ENCODE data around the gene OSBPL2. TPM values are rescaled to one million over a fixed set of nuclear protein-coding genes. Genes with fewer than 3 reads are reported as not detected.

OSBPL2 gene
- total RNA-seq, 1 donor: 36.7 TPM

DNA sequence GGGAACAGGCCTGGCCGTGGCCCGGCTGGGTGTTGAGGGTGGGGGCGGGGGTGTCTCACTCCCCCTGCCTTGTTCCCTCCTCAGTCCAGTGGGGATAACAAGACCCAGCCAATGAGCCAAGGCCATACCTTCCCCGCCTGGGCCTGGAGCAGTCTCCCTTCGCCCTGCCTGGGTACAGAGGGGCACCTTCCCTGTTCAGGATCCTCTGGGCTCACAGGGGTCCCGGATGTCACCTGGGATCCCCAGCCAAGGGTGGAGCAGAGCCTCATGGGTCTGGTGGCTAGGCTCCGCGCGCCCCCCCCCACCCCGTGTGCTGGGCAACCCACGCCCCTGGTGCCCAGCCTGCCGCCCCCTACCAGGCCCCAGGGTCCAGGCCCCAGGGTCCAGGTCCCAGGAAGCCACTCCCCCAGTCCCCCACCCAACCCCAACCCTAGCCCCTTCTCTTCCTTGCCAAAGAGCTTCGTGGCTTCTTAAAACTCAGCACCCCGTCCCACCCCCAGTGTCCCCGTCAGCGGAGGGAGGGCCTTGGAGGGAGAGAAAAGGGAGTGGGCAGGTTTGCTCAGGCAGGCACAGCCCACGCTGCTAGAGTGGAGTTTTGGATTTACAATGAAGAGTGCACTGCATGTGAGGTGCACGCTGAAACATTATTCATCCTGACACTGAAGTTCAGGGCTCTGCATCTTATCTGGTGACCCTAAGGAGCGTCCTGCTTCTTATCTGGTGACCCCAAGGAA is 30.1 kb upstream of the OSBPL2 start:
- TF ChIP-seq, protein P1, sequence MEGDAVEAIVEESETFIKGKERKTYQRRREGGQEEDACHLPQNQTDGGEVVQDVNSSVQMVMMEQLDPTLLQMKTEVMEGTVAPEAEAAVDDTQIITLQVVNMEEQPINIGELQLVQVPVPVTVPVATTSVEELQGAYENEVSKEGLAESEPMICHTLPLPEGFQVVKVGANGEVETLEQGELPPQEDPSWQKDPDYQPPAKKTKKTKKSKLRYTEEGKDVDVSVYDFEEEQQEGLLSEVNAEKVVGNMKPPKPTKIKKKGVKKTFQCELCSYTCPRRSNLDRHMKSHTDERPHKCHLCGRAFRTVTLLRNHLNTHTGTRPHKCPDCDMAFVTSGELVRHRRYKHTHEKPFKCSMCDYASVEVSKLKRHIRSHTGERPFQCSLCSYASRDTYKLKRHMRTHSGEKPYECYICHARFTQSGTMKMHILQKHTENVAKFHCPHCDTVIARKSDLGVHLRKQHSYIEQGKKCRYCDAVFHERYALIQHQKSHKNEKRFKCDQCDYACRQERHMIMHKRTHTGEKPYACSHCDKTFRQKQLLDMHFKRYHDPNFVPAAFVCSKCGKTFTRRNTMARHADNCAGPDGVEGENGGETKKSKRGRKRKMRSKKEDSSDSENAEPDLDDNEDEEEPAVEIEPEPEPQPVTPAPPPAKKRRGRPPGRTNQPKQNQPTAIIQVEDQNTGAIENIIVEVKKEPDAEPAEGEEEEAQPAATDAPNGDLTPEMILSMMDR (IDR thresholded peaks at IDR 0.05; ENCODE audit: insufficient read depth, low read depth, low read length): no peak
- H3K4me3 ChIP-seq (ENCODE audit: low read depth, low read length): no peak overlapping the region
- DNase-seq (ENCODE audit: low read depth): no peak

DNA sequence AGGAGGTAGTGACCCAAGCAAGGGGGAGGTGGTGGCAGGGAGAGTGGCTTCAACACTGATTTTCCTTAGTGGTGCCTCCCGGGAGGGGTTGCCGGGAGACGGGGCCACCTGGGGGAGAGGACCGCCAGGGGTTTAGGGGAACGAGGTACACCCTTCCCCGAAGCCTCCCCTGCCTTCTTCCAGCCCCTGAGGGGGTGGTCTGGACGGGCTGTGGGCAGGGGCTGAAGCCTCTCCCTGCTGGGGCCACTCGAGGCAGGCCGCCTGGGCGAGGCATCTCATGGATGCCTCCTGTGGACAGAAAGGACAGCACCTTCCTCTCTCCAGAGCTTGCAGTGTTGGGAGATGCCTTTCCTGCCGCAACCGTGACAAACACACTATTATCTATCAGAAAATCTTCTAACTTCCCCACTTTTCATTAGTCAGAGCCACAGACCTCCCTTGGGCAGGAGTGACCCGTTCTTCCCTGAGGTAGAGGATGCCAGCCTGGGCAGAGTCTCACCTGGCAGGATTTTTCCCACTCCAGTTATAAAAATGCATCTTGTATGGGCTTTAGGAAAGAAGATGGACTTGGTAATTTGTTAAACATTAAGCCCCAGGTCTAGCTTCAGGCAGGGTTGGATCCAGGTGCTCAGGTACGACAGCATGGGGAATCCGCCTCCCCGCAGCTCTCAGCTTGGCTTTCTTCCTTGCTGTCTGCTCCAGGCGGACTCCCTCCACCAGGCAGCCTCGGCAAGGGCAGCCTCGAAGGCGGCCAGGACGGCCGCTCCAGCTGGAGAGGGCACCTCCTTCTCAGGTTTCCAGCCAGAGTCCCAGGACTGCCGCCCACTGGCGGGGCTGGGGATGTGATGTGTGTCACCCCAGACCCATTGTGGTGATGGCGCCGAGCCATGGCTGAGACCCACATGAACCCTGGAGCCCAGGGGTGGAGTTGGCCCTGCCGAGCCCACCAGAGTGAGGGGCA is 29.2 kb upstream of the OSBPL2 start:
- no peak for DNase-seq (ENCODE audit: low read depth)
- TF ChIP-seq, protein P1 (IDR thresholded peaks at IDR 0.05; ENCODE audit: insufficient read depth, low read depth, low read length): no peak
- no peak overlapping the region for H3K4me3 ChIP-seq (ENCODE audit: low read depth, low read length)

- no peak for DNase-seq (ENCODE audit: low read depth)
- H3K4me3 ChIP-seq (ENCODE audit: low read depth, low read length): no peak overlapping the region
- TF ChIP-seq, protein P1 (IDR thresholded peaks at IDR 0.05; ENCODE audit: insufficient read depth, low read depth, low read length): no peak
These were observed 28.3 kb upstream of the OSBPL2 start for GRCh38 chr20:62209850-62210495.

DNA sequence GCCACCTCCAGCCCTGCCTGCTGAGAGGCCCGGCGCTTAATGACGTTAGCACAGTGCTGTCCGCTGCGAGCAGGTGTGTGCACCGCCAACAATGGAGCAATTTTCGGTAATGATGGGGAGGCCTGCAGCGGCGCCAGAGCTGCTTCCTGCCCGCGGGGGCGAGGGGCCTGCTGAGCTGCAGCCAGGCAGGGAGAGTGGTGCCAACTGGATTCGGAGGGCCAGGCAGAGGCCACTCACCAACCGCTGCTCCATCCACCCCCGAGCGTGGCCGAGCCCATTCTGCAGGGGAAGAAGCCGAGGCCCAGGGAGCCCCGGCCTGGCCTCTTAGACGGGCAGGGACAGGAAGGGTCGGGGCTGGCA is 27.8 kb upstream of the OSBPL2 start:
- DNase-seq (ENCODE audit: low read depth): no peak
- TF ChIP-seq, protein P1 (IDR thresholded peaks at IDR 0.05; ENCODE audit: insufficient read depth, low read depth, low read length): no peak
- no peak overlapping the region for H3K4me3 ChIP-seq (ENCODE audit: low read depth, low read length)

DNA sequence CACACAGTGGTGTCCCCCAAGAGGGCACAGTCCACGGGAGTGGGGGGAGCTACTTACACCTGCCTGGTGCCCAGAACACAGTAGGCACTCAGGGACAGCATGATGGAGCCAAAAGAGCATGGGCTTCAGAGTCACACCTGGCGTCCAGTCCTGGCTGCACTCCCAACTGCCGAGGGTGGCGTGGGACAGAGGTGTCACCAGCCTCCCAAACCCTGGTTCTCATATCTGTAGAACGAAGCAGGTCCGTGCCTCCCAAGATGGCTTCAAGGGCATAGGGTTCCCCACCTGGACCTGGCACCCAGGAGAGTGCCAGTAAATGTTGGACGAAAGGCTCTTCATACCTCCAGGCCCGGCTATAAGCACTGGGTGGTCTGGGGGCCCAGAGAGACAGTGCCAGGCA is 27.1 kb upstream of the OSBPL2 start:
- H3K4me3 ChIP-seq (ENCODE audit: low read depth, low read length): no peak overlapping the region
- TF ChIP-seq, protein P1 (IDR thresholded peaks at IDR 0.05; ENCODE audit: insufficient read depth, low read depth, low read length): no peak
- DNase-seq (ENCODE audit: low read depth): no peak

- TF ChIP-seq, protein P1 (IDR thresholded peaks at IDR 0.05; ENCODE audit: insufficient read depth, low read depth, low read length): no peak
- no peak for DNase-seq (ENCODE audit: low read depth)
- no peak overlapping the region for H3K4me3 ChIP-seq (ENCODE audit: low read depth, low read length)
These were observed 26.5 kb upstream of the OSBPL2 start for GRCh38 chr20:62211769-62212288.
